ENCODE measurements around the gene KCNMA1. TPM values are rescaled to one million over a fixed set of nuclear protein-coding genes. Genes with fewer than 3 reads are reported as not detected.

Gene KCNMA1
- total RNA-seq, 1 experiment from 2014 or later, result 0.49 TPM

DNA sequence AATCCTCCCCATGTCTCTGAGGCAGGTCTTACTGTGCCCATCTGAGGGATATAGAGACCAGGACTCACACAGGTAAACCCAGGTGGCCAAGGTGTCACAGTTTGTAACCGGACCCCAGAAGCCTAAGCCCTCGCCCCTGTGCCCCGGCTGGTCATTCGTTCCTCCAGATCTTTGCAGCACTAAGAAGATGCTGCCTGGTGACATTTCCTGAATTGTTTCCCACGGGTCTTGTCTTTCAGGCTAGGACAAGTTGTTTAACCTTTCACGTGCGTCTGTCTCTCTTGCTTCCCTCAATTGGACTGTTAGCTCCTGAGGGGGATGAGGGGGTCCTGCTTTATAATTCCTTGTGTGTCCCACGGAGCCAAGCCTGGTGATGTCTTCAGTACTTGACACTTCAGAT is 158.0 kb downstream of the KCNMA1 start (continued):
- no peak for TF ChIP-seq POLR2A (IDR thresholded peaks at IDR 0.05; ENCODE audit: borderline replicate concordance, extremely low read depth, insufficient read depth, insufficient read length)

DNA sequence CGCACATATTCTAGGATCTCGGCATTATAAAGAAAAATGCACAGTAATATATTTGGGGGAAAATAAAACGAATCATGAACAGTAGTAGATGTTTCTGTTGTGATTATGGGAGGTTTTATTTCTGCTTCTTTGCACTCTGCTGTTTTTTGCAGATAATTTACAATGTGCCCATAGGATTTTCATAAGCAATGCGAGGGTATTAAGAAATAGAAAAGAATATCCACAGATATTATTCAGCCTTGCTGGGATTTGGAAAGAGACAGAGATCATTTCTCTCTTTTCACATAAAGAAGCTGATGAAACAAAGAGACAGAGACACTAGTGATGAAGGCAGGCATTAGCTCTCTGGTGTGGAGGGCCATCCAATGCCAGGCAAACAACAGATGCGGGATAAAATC is 158.6 kb downstream of the KCNMA1 start:
- intact Hi-C loops (cut with micrococcal nuclease), result no loop called here
- Histone ChIP-seq H4K20me1 (ENCODE audit: insufficient read depth) (no peaks in the 10 kb centered on the region), H3K27me3 (ENCODE audit: insufficient read depth, low read length) (no peaks in the 10 kb centered on the region), H3K4me2 (ENCODE audit: low read length) (no peak overlapping the region), H3K27ac (ENCODE audit: low read depth, low read length) (no peak overlapping the region), H3K4me1 (ENCODE audit: control insufficient read depth in 1 of 2, insufficient read depth in 2 of 2, low read length in 2 of 2) (0 out of 4 replicates have a peak, but pooled peaks cover 0 to 2% of the 10 kb centered on the region in 2 experiments), H3K9me3 (ENCODE audit: control insufficient read depth in 1 of 2, insufficient read depth in 1 of 2, low read depth in 1 of 2, low read length in 2 of 2) (no peaks in the 10 kb centered on the region), H3K4me3 (replicated peaks in 1 of 2; ENCODE audit: low read depth in 1 of 2, low read length in 2 of 2) (no peak overlapping the region), H3K9me2 (ENCODE audit: insufficient read depth) (no peaks in the 10 kb centered on the region), H2AFZ (ENCODE audit: low read depth, low read length, poor library complexity, severe bottlenecking) (no peak overlapping the region), H3K9ac (ENCODE audit: low read length) (no peak overlapping the region), H3K36me3 (ENCODE audit: control insufficient read depth in 1 of 2, insufficient read depth in 2 of 2, low read length in 2 of 2) (no peaks in the 10 kb centered on the region), H3K79me2 (ENCODE audit: insufficient read depth, low read length) (no peaks in the 10 kb centered on the region)
- ChIA-PET CTCF (no interaction called here), RAD21 (ENCODE audit: low non-redundant PET in 1 of 2, low total read pairs in 2 of 2, uncharacterized antibody in 2 of 2, unreplicated experiment in 2 of 2) (no interaction called here), POLR2A (no interaction called here)
- TF ChIP-seq CBX3 (IDR thresholded peaks at IDR 0.05; ENCODE audit: low read depth), result no peak
- TF ChIP-seq SIN3A (IDR thresholded peaks at IDR 0.05; ENCODE audit: low read depth), result no peak
- no peak for TF ChIP-seq SP1 (IDR thresholded peaks at IDR 0.05; ENCODE audit: low read depth)
- TF ChIP-seq ZFX (IDR thresholded peaks at IDR 0.05), result no peak
- no peak for TF ChIP-seq FOSL1 (IDR thresholded peaks at IDR 0.05; ENCODE audit: low read depth)
- TF ChIP-seq SRF (IDR thresholded peaks at IDR 0.05; ENCODE audit: low read depth), result no peak
- no peak for TF ChIP-seq JUND (IDR thresholded peaks at IDR 0.05)
- no peak for TF ChIP-seq EGR1 (IDR thresholded peaks at IDR 0.05; ENCODE audit: low read depth)
- TF ChIP-seq ZNF274 (IDR thresholded peaks at IDR 0.05; ENCODE audit: low read depth, low read length), result no peak
- TF ChIP-seq, protein P1, sequence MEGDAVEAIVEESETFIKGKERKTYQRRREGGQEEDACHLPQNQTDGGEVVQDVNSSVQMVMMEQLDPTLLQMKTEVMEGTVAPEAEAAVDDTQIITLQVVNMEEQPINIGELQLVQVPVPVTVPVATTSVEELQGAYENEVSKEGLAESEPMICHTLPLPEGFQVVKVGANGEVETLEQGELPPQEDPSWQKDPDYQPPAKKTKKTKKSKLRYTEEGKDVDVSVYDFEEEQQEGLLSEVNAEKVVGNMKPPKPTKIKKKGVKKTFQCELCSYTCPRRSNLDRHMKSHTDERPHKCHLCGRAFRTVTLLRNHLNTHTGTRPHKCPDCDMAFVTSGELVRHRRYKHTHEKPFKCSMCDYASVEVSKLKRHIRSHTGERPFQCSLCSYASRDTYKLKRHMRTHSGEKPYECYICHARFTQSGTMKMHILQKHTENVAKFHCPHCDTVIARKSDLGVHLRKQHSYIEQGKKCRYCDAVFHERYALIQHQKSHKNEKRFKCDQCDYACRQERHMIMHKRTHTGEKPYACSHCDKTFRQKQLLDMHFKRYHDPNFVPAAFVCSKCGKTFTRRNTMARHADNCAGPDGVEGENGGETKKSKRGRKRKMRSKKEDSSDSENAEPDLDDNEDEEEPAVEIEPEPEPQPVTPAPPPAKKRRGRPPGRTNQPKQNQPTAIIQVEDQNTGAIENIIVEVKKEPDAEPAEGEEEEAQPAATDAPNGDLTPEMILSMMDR (IDR thresholded peaks at IDR 0.05 in 2 of 3, conservative IDR thresholded peaks at IDR 0.05 in 1 of 3; ENCODE audit: borderline replicate concordance in 1 of 3, insufficient read depth in 1 of 3, low read depth in 2 of 3, low read length in 2 of 3), result no peak
- TF ChIP-seq, protein P2, sequence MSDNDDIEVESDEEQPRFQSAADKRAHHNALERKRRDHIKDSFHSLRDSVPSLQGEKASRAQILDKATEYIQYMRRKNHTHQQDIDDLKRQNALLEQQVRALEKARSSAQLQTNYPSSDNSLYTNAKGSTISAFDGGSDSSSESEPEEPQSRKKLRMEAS (IDR thresholded peaks at IDR 0.05), result no peak
- TF ChIP-seq ELF1 (IDR thresholded peaks at IDR 0.05; ENCODE audit: borderline replicate concordance, low read depth), result no peak
- TF ChIP-seq, protein P3, sequence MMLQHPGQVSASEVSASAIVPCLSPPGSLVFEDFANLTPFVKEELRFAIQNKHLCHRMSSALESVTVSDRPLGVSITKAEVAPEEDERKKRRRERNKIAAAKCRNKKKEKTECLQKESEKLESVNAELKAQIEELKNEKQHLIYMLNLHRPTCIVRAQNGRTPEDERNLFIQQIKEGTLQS (IDR thresholded peaks at IDR 0.05), result no peak
- TF ChIP-seq RAD21 (IDR thresholded peaks at IDR 0.05; ENCODE audit: low read depth), result no peak
- TF ChIP-seq YY1 (IDR thresholded peaks at IDR 0.05; ENCODE audit: extremely low read depth, insufficient replicate concordance, low read depth, low read length), result no peak
- no peak for TF ChIP-seq EZH2phosphoT487 (IDR thresholded peaks at IDR 0.05; ENCODE audit: borderline replicate concordance)
- DNase-seq (ENCODE audit: low read depth, low spot score) (no peak), ATAC-seq (no peak)
- BruUV-seq (replicated peaks), result no TSS peak

Data from HCT116 (cell line).